HuH-7.5 (cell line): ENCODE data around the gene TRAF2.
"Not testable (repeated sequence)": the region's sequence is repeated elsewhere in the genome, so short reads cannot be mapped to it uniquely, and the experiment has no call there.

Experiments used
- DNase-seq: peaks from one replicate; pipeline ENCODE4 v3.0.0; 2011; ENCODE audit warnings: low spot score

TRAF2 gene

DNA sequence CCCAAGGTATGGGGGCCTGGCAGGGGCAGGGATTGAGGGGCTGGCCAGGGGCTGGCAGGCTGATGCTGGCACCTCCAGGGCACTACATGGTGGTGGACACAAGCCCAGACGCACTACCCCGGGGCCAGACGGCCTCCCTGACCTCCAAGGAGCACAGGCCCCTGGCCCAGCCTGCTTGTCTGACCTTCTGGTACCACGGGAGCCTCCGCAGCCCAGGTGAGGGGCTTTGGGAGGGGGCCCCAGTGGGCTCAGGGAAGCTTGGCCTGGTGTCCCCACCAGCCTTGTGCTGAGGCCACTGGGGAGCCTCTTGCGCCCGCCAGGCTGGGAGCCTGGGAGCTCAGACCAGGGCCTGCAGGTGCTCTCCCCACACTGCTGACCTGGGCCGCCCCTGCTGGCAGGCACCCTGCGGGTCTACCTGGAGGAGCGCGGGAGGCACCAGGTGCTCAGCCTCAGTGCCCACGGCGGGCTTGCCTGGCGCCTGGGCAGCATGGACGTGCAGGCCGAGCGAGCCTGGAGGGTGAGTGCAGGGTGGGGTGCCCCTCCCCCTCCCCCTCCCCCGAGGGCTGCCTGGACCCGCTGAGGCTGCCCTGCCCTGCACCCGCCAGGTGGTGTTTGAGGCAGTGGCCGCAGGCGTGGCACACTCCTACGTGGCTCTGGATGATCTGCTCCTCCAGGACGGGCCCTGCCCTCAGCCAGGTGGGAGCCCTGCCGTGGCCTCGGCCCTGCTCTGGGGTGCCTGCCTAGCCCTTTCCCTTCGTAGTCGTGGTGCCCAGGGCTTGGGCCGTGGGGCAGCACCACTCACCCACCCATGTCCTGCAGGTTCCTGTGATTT is 28.5 kb upstream of the TRAF2 start:
- DNase-seq, result no peak

DNA sequence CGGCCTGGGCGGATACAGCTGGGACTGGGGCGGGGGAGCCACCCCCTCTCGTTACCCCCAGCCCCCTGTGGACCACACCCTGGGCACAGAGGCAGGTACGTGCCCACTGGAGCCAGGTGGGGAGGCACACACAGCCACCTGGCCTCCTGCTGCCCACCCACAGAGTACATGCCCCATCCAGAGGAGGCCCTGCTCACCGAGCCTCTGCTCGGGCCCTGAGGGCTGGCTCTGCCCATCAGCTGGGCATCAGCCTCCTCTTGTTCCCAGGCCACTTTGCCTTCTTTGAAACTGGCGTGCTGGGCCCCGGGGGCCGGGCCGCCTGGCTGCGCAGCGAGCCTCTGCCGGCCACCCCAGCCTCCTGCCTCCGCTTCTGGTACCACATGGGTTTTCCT is 27.9 kb upstream of the TRAF2 start:
- DNase-seq, result no peak

DNA sequence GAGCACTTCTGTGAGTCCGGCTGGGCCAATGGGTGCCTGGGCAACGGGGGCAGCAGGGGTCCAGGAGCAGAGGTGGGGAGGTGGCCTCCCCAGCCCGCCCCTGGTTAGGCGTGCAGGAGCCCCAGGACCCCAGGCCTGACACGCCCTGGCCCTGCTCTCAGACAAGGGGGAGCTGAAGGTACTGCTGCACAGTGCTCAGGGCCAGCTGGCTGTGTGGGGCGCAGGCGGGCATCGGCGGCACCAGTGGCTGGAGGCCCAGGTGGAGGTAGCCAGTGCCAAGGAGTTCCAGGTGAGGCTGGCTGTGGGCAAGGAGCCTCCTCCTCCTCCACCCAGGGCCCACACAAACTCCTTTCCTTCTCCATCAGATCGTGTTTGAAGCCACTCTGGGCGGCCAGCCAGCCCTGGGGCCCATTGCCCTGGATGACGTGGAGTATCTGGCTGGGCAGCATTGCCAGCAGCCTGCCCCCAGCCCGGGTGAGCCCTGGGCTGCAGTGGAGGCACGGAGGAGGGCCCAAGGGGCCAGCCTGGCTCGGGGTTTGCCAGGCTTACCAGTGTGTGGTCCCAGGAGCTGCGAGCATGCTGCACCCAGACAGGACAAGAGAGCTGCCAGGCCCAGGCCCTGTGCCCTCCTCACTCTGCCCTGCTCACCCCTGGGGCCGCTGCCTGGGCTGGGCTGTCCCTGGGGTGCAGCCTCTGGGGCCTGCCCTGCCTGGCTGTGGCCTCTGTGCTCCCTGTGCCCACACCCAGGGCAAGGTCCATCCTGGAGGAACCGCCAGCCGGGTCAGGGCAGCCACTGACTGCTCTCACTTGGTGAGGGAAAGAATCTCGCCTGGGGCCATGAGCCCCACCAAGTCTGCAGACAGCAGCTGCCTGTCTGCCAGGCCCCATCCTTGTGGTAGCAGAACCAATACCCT is 27.2 kb upstream of the TRAF2 start:
- DNase-seq, result no peak

DNA sequence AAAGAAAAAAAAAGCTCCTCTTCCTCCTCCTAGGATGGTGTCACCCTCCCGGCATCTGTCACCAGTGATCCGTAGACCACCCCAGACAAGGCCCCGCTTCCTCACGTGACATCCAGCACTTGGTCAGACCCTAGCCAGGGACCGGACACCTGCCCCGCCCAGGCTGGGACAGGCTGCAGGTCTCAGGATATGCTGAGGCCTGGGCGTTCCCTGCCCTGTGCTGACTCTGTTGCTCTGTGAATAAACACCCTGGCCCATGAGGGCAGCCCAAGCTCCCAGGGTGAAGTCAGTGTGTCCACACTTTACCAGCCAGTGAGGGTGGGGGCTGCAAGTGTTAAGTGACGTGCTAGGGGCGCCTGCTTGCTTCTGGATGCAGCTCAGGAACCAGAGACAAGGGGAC is 25.8 kb upstream of the TRAF2 start:
- no peak for DNase-seq

DNA sequence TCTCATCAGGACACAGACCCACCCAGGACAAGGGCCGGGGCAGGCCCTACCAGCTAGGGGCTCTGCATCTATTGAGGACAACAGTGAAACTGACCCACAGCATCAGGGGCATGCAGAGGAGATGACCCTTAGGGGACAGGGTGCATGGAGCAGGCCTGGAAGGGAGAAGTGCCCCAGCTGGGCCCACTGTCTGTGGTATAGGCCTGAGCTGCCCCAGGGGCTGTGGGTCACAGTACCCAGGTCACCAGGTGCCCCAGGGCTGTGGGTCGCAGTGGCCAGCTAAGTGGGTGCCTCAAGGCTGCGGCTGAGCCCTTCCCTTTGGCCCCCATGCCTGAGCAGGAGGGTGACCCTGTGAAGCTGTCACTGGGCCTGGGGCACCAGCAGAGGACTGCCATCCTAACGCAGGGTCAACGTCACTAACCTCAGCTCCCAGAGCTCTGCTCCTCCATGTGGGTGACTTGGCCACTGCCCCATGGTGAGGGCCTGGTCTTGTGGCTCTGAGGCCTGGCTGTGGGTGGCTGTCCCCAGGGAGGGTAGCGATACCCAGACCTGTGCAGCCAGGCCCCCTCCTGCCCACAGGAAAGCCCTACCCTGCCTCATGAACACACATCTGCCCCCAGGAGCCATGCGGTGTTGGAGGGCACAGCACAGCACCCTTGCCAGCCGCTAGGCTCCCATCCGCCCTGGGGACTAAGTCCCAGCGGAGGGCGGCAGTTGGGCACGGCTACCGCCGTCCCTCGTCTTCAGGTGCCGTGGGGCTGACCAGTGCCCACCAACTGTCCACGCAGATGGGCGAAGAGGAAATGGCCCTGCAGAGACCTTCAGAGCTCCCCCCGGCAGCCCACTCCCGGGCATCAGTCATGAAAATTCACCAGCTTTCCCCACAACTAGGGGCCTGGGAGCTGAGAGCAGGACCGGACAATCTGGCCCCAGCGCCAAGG is 25.1 kb upstream of the TRAF2 start:
- no peak for DNase-seq

DNA sequence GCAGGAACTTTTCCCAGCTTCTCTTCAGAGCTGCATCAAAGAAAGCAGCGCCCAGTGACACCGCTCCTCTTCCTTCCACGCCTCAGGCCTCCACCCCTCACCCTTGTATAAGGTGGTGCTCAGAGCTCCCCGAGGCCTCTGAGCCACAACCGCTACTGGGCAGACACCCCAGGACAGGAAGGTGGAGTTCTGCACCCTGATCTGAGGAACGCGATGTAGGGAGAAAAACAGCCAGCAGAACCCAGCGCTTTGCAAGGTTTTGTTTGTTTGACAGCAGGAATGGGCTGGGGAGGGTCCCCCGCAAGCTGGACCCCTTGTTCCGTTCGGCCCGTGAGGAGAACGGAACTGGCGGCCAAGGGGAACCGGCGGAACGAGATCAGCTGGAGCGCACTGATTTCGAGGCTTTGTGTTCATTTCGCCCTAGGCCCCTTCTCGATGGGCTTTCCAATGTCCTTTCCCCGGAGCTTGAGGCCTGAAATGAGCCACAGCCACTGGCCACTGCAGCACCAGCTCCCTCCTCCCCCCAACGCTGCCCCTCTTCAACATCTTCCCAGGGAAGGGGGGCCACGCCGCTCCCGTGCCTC is 24.4 kb upstream of the TRAF2 start:
- DNase-seq, result no peak

DNA sequence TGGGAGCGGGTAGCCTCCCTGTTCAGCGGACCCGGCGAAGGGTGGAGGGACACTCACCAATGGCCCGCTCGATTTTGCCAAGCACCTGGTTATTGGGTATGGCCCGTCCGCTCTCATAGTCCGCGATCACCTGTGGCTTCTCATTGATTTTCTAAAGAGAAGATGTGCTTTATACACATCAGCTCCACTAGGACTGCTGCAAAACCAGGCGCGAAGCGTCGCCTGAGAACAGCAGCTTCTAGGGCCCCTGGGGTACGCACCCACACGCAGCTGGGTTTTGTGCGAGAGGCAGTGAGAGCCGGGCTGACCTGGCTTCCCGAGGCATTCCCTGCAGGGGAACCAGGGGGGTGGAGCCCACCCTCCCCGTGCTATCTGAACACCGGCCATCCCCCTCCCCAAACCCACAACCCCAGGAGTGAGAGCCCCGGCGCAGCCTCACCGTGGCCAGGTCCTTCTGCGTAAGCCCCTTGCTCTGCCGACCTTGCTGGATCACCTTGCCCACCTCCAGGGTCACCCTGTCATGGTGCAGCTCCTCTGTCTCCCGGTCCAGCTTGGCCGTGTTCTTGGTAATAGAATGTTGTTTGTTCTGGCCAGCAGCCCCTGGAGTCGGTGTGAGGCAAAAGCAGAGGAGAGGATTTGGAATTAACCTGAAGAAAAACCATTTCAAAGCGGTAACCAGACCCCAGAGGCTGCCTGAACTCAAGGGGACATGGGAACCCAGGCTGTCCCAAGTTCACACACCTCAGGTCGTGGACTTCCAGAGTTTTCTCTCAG is 23.3 kb upstream of the TRAF2 start:
- no peak for DNase-seq

DNA sequence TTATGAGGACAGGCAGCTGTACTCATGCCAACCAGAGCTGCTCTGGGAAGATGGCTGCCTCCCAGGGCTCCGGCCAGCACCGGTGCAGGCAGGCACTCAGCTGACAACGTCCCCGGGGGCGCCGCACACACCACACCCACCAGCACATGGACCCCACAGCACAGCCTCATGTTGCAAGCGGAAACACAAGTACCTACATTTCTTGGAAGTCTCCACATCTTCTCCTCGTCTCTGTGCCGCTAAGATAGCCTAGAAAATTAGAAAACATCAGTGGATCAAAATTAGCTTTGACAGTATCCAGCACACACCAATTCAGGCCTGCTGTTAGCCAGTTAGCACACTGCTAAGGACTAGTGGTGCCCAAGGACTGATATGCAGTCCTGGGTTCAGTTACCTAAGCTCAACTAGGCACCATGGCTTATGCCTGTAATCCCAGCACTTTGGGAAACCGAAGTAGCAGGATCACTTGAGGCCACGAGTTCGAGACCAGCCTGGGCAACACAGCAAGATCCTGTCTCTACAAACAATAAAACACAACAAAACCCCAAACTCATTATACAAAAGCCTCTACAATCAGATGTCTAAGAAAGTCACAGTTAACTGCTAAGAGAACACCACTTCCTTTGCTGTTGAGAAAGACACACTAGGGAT is 22.6 kb upstream of the TRAF2 start:
- DNase-seq, result no peak

DNA sequence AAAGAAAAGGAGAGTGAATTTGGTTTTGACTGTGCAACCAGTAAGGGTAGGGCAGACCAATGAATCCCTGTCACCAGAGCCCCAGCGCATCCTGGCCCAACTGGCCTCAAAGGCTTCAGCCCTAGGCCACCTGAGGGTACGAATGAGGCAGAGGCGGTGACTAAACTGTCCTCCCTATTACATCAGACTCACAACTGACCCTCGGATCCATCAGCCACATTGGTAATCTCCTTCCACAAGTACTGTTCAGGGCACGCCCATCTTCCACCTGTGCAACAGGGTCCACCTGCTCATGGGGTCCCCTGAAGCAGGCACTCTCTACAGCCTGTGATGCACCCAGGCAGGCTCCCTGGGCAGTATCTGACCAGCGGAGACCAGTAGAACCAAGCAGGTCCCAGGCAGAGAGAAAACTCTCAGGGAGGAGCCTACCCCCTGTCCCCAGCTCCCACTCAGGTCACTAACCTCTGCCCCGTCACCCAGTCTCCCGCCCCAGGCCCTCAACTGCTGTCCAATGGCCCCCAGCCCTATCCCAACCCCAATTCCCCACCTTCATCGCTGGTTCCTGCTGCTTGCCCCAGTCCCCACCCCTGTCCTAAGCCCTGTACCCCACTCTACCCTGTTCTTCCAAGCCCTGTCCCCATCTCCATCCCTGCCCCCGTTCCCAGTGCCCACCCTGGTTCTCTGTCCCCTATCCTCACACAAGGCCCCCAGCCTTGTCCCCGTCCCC is 21.1 kb upstream of the TRAF2 start:
- DNase-seq, result peak; percentile 26

DNA sequence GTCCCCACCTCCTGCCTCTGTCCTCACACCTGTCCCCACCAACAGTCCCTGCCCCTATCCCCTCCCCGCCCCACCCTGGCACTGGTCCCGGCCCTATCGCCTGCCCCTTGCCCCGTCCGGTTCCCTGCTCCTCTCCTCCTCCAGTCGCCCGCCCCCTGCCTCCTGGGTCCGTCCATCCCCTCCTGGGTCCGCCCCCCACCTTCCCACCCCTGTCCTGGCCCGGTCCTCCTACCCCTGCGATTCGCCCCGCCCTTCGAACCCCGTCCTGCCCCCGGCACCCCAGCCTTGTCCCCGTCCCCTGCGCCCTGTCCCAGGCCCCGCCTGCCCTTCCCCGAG is 20.6 kb upstream of the TRAF2 start:
- peak; percentile 46 for DNase-seq

DNA sequence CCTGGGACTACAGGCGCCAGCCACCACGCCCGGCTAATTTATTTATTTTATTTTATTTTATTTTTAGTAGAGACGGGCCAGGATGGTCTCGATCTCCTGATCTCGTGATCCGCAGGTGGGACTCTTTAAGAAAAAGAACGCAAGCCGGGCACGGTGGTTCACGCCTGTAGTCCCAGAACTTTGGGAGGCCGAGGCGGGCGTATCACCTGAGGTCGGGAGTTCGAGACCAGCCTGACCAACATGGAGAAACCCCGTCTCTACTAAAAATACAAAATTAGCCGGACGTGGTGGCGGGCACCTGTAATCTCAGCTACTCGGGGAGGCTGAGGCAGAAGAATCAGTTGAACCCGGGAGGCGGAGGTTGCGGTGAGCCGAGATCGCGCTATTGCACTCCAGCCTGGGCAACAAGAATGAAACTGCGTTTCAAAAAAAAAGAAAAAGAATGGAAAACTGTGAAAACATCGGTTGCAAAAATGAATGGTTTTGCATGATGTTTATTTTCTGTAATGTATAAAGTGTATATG is 19.4 kb upstream of the TRAF2 start:
- not testable (repeated sequence) for DNase-seq

DNA sequence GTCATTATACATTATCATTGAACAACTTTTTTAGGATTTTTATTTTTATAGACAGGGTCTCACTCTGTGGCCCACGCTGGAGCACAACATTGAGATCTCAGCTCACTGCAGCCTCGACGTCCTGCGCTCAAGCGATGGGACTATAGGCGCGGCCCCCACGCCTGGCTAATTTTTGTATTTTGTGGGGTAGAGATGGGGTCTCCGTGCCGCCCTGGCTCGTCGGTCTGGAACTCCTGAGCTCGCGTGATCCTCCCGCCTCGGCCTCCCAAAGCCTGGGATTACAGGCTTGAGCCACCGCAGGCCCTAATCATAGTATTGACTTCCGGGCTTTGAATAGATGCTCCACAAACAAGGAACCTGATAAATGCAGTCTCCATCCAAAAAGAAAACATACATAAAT is 18.8 kb upstream of the TRAF2 start:
- no peak for DNase-seq

DNA sequence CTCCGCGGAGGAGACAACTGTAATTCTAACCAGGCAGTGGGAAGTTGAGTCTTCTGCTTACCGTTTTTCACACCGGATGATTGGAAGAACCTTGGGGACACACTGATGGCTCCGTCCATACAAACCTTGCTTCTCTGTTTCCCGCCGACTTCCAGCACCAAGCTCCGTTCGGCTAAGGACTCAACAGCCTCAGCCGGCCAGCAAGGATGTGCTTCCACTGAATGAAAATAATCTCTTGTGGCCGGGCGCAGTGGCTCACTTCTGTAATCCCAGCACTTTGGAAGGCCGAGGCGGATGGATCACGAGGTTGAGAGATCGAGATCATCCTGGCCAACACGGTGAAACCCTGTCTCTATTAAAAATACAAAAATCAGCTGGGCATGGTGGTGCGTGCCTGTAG is 18.4 kb upstream of the TRAF2 start:
- DNase-seq, result no peak

DNA sequence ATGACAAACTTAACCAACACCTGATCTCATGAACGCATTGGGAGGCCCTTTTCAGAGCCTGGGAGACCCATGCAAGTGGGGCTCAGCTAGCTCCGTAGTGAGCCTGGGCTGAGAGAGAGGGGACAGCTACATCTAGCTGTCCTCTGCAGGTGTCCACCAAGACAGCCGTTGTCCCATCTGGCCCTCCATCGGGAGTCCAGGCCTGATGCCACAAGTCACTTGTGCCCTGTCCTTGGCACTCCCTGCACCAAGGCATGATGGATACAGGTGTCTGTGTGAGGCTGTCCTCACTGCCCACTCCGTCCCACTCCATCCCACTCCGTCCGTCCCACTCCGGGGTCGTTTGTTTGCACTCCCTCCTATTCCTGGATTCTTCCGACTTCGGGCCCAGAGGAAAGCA is 17.7 kb upstream of the TRAF2 start:
- no peak for DNase-seq

DNA sequence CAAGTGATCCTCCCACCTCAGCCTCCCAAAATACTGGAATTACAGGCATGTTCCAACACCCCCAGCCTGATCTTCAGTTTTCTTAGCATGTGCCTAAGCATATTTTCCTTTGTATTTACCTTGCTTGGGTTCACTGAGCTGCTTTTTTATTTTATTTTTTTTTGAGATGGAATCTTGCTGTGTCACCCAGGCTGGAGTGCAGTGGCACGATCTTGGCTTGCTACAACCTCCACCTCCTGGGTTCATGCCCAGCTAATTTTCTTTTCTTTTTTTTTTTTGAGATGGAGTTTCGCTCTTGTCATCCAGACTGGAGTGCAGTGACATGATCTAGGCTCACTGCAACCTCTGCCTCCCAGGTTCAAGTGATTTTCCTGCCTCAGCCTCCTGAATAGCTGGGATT is 16.7 kb upstream of the TRAF2 start:
- not testable (repeated sequence) for DNase-seq

DNA sequence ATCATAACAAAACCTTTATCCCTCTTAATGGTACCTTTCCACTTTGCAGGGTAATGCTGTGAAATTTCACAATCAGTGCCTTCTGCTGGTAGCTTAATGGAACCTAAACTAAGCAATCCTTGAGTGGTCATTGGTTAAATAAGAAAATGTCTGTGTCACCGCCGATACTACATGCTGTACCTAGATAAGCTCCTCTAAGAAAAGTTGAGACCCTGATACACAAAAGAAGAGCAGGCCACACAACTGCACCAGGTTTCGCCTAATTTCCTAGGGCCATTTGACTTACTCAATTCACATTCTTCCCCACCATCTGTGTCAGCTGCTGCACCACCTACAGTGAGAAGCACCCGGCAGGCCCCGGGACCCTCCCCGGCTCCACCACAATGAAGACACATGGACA is 11.2 kb upstream of the TRAF2 start:
- no peak for DNase-seq

DNA sequence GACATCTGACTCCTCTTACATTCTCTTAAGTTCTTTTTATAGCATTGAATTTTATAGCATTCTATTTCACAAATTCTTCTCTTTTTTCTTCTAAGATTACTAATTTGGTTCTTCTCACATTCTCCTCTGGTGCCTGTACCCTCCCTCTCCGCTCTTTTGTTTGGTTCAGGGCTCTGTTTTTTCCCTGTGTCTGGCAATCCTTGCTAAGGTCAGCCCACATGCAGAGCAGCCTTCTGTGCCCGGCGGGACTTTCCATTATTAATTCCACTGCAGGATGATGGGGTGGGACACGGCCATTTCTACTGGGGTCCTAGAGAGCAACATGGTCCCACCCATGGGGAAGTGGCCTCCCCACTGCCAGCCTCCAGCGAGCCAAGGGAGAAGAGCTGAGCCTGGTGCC is 9.8 kb upstream of the TRAF2 start:
- no peak for DNase-seq

DNA sequence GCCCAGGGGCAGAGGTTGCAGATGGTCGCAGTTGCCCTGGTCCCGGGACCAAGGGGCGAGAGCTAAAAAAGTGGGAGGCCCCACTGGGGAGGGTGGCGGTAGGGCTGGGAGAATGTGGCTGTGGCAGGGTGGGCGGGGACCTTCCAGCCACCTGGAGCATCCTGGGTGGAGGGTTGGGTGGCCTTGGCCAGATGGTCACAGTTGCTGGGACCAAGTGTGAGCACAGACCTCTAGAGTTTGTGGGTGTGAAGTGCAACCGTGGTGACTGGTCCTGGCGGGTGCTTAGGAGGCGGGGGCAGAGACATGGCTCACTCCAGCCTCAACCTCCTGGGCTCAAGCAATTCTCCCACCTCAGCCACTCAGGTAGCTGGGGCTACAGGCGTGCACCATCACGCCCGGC is 5.7 kb upstream of the TRAF2 start:
- DNase-seq, result peak; percentile 35

DNA sequence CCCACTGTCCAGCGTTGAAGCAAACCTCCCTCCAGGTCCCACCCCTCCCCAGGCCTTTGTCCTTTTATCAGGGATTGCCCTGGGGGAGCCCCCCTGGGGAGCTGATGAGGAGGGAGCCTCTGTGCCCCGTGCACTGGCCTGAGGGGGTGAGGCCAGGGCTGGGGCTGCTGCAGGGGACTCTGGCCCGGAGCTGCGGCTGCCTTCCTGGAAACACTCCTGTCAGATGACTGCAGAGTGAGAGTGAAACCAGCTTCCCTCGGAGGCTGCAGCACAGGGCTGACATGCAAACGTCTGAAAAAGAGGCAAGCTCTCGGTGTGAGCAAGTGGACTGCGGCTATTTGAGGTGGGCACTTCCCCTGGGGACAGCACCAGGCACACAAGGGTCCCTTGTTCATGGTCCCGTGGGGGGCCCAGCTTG is 4.6 kb upstream of the TRAF2 start:
- peak; percentile 49 for DNase-seq
